Prostate gland (tissue), 2 donors: ENCODE measurements around the gene INMT.

ENCODE experiments used
- POLR2A ChIP-seq: fragments of 450-650 bp; IDR thresholded peaks from one replicate; pipeline ENCODE4 v1.6.1; 2016; ENCODE audit warnings: antibody characterized with exemption, mild to moderate bottlenecking
- TF ChIP-seq, protein P1 (sequence below), 4 experiments: fragments of 200-600 bp in 2 of 4; fragments of 450-650 bp in 2 of 4; sonication (generic) in 2 of 4; IDR thresholded peaks; 1 replicate in 3 of 4; 2 replicates in 1 of 4; pipeline ENCODE4 v1.5.1; 2016 to 2019; ENCODE audit warnings: antibody characterized with exemption in 4 of 4, mild to moderate bottlenecking in 2 of 4, moderate library complexity in 2 of 4

- TF ChIP-seq, protein P1, sequence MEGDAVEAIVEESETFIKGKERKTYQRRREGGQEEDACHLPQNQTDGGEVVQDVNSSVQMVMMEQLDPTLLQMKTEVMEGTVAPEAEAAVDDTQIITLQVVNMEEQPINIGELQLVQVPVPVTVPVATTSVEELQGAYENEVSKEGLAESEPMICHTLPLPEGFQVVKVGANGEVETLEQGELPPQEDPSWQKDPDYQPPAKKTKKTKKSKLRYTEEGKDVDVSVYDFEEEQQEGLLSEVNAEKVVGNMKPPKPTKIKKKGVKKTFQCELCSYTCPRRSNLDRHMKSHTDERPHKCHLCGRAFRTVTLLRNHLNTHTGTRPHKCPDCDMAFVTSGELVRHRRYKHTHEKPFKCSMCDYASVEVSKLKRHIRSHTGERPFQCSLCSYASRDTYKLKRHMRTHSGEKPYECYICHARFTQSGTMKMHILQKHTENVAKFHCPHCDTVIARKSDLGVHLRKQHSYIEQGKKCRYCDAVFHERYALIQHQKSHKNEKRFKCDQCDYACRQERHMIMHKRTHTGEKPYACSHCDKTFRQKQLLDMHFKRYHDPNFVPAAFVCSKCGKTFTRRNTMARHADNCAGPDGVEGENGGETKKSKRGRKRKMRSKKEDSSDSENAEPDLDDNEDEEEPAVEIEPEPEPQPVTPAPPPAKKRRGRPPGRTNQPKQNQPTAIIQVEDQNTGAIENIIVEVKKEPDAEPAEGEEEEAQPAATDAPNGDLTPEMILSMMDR (IDR thresholded peaks at IDR 0.05): no peak
- no peak for TF ChIP-seq POLR2A
Measured at GRCh38 chr7:30738026-30738915, 13.7 kb upstream of the INMT start.
